OCI-M2 (cell line): Measurements from ENCODE around the gene TGOLN2.

Experiments
- DNase-seq: peaks from one replicate; lab custom pipeline; 2025; ENCODE audit not compliant: unreplicated experiment; lab: John Stamatoyannopoulos, UW

The TGOLN2 gene

GRCh38 chr2:85309699-85310321, 18.0 kb downstream of the TGOLN2 start:
- DNase-seq: no peak

GRCh38 chr2:85308896-85309555, 18.8 kb downstream of the TGOLN2 start:
- no peak for DNase-seq

GRCh38 chr2:85308201-85308600, 19.6 kb downstream of the TGOLN2 start:
- no peak for DNase-seq

- DNase-seq: no peak
These were observed 20.3 kb downstream of the TGOLN2 start for GRCh38 chr2:85307527-85307897.

GRCh38 chr2:85303780-85304531, 23.8 kb downstream of the TGOLN2 start:
- no peak for DNase-seq

GRCh38 chr2:85302121-85302520, 25.7 kb downstream of the TGOLN2 start:
- DNase-seq: no peak

- DNase-seq: no peak
These were observed 36.3 kb downstream of the TGOLN2 start for GRCh38 chr2:85291425-85292023.

GRCh38 chr2:85288244-85288725, 39.5 kb downstream of the TGOLN2 start:
- no peak for DNase-seq

- DNase-seq: no peak
These were observed 40.1 kb downstream of the TGOLN2 start for GRCh38 chr2:85287721-85288120.

GRCh38 chr2:85286918-85287317, 40.9 kb downstream of the TGOLN2 start:
- no peak for DNase-seq

- no peak for DNase-seq
These were observed 44.1 kb downstream of the TGOLN2 start for GRCh38 chr2:85283641-85284040.

GRCh38 chr2:85282914-85283313, 44.9 kb downstream of the TGOLN2 start:
- no peak for DNase-seq

GRCh38 chr2:85281553-85281952, 46.2 kb downstream of the TGOLN2 start:
- no peak for DNase-seq

GRCh38 chr2:85278361-85278760, 49.4 kb downstream of the TGOLN2 start:
- DNase-seq: no peak

GRCh38 chr2:85277416-85278158, 50.2 kb downstream of the TGOLN2 start:
- DNase-seq: no peak

GRCh38 chr2:85276571-85277118, 51.1 kb downstream of the TGOLN2 start:
- no peak for DNase-seq

- DNase-seq: no peak
These were observed 51.7 kb downstream of the TGOLN2 start for GRCh38 chr2:85275984-85276540.

GRCh38 chr2:85273738-85274731, 53.8 kb downstream of the TGOLN2 start:
- no peak for DNase-seq

GRCh38 chr2:85272357-85272756, 55.4 kb downstream of the TGOLN2 start:
- DNase-seq: no peak
